GM10847 (cell line): ENCODE data around the gene CNOT6L.

Experiments
- POLR2A ChIP-seq: IDR thresholded peaks from 2 replicates; pipeline ENCODE4 v1.6.1; 2011; ENCODE audit not compliant: insufficient read length; ENCODE audit errors: extremely low read depth

Gene CNOT6L

GRCh38 chr4:77710684-77711083 is 108.5 kb downstream of the CNOT6L start:
- TF ChIP-seq POLR2A: no peak

- TF ChIP-seq POLR2A: no peak
Measured at GRCh38 chr4:77710059-77710458, 109.1 kb downstream of the CNOT6L start.

- no peak for TF ChIP-seq POLR2A
Measured at GRCh38 chr4:77706717-77707116, 112.5 kb downstream of the CNOT6L start.

- TF ChIP-seq POLR2A: no peak
Measured at GRCh38 chr4:77703666-77704065, 115.5 kb downstream of the CNOT6L start.

- TF ChIP-seq POLR2A: no peak
Measured at GRCh38 chr4:77701121-77701520, 118.0 kb downstream of the CNOT6L start.

GRCh38 chr4:77699731-77700210 is 119.4 kb downstream of the CNOT6L start:
- no peak for TF ChIP-seq POLR2A

- TF ChIP-seq POLR2A: no peak
Measured at GRCh38 chr4:77697860-77698590, 121.1 kb downstream of the CNOT6L start.

GRCh38 chr4:77695774-77696173 is 123.4 kb downstream of the CNOT6L start:
- TF ChIP-seq POLR2A: no peak

- TF ChIP-seq POLR2A: no peak
Measured at GRCh38 chr4:77692847-77693432, 126.2 kb downstream of the CNOT6L start.

GRCh38 chr4:77681792-77682191 is 137.4 kb downstream of the CNOT6L start:
- TF ChIP-seq POLR2A: no peak

- no peak for TF ChIP-seq POLR2A
Measured at GRCh38 chr4:77676842-77677241, 142.3 kb downstream of the CNOT6L start.

- no peak for TF ChIP-seq POLR2A
Measured at GRCh38 chr4:77671051-77671450, 148.1 kb downstream of the CNOT6L start.

- no peak for TF ChIP-seq POLR2A
Measured at GRCh38 chr4:77669946-77670590, 149.1 kb downstream of the CNOT6L start.

GRCh38 chr4:77665381-77666069 is 153.6 kb downstream of the CNOT6L start:
- TF ChIP-seq POLR2A: no peak
